Measurements from ENCODE around the gene GOLGA6L10.
"Not testable (repeated sequence)": the region's sequence is repeated elsewhere in the genome, so short reads cannot be mapped to it uniquely, and the experiment has no call there.

Gene GOLGA6L10

DNA sequence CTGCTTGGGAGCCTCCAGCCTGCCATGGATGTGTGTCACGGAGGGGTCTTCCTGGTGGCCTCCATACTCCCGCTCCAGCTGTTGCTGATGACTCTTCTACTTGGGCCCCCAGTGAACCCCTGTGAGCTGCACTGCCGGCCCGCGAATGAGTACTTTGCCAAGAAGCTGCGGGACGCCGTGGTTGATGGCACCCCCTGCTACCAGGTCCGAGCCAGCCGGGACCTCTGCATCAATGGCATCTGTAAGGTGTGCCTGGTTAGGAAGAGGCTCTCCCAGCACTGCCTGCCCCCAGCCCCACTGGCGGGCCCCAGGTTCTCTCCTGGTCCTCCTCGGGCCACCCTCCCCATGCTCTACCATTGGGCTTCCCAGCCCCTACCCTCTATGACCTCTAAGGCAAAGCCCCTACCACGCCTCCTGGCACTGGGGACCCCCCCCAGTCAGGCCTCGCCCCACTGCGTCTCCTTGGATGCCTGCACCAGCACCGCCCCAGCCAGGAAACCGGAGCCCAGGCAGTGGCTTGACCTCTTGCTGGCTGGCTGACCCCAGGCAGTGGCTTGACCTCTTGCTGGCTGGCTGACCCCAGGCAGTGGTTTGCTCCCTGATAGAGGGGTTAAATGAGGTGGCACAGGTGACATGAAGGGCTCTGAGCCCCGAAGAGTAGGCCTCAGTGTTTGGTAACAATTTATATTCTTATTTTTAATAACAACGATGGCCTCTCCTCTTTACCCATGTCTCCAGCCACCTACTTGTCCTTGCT lies 29.6 kb downstream of the GOLGA6L10 start:
- in situ Hi-C loops (cut with MboI; ENCODE audit: low sequenced_read_pairs), result not testable (repeated sequence)

DNA sequence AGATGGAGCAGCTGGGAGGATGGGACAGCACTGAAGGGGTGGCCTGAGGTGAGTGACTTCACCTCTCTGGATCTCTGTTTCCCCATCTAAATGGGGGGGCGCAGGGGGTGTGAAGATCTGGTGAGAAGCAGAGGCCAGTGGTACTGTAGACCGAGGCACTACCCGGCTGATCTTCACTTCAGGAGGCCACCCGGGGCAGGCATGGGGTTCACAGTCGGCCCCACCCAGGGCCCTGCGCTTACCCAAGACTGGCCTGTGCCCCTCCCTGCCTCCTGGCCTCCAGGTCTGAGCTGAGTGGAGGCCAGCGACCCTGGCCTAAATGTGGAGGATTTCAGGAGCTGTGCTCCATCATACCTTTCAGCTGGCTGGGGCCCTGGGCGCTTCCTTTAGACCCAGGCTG lies 31.0 kb downstream of the GOLGA6L10 start:
- in situ Hi-C loops (cut with MboI; ENCODE audit: low sequenced_read_pairs), result not testable (repeated sequence)

DNA sequence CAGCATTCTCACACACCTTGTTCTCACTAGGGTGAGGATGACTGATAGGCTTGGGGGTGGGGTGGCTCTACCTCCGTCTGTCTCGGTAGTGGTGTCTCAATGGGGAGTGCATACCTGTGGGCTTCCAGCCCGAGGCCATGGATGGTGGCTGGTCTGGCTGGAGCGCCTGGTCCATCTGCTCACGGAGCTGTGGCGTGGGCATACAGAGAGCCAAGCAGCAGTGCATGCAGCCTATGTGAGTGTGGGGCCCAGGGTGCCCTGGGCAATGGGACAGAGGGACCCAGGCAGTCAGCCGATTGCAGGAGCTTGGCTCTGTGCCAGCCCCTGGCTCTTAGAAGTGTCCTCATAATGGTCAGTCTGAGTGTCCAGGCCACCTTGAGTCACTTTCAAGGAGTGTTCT lies 31.8 kb downstream of the GOLGA6L10 start:
- in situ Hi-C loops (cut with MboI; ENCODE audit: low sequenced_read_pairs), result not testable (repeated sequence)

DNA sequence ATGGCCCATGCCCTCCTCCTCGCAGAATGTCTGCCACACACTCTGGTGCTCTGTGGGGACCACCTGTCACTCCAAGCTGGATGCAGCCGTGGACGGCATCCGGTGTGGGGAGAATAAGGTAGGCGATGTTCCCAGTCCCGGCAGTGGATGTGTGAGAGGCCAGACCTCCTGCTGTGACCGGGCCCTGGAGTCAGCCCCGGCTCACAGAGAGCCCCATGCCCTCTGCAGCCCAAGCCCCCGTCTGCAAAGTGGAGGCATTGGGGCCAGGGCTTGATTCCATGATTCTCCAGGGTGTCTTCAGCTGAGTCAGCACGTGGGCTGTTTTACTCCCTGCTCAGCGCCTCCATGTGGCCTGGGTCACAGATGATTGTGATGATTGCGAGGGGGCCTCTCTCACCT lies 32.2 kb downstream of the GOLGA6L10 start:
- in situ Hi-C loops (cut with MboI; ENCODE audit: low sequenced_read_pairs), result no loop called here

DNA sequence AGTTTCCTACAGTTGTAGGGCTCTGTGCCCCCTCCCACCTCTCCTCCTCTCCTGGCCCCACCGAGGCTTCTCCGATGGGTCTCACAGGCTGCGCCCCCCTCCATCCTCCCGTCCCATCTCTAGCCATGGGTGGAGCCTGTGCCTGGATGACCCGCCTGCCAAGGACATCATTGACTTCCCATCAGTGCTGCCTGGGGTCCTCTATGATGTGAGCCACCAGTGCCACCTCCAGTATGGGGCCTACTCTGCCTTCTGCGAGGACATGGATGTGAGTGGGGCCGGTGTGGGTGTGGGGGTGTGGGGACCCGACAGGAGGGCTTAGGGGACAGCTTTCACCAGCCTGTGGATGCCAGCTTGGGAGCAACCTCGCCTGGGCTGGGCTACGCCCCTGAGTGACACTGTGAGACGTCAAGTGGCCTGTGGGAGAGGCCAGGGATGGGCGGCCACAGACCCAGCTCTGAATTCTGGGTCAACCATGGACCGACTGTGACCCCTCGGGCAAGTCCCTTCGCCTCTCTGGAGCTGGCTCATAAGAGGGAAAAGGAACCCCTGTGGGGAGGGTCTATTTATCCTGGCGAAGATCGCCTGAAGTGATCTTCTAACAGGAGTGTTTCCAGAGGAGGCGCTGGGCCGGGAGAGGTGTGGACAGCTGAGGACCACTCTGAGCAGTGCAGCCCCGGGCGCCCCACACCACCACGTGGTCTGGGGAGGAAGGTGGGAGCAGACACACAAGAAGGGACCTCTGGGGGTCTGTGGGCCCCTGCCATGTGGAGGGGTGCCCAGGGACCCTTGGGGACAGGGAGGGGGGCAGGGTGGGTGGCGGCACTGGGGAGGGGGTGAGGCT lies 32.8 kb downstream of the GOLGA6L10 start:
- in situ Hi-C loops (cut with MboI; ENCODE audit: low sequenced_read_pairs), result not testable (repeated sequence)

DNA sequence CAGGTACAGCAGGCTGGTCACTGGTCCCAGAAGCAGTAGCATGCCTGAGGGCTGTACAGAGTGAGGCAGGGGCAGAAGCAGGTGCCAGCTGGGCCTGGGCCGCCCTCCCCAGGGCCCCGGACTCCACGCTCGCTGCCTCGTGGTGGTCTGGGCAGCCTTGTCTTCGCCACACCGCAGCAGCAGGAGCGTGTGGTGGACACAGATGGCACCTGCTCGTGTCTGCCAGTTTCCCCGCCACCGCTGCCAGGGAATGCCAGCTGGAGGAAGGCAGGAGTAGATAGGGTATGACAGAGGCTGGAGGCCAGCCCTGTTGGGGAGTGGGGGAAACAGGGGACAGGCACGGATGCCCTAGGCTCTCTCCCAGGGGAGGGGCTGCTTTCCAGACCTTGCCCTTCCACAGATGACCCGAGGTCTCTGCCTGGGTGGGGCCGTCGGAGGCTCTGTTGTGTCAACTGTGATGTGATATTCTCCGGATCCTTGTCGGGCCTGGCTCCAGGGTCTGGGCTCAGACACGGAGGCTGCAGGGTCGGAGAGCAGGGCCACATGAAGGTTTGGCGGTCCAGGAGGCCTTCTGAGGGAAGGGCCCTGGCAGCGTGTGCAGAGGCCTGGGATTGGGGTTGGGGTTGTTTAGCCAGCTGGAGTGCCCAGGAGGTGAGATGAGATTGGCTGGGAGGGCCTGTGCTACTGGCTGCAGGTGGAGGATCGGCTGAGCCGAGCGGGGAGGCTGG lies 33.6 kb downstream of the GOLGA6L10 start:
- in situ Hi-C loops (cut with MboI; ENCODE audit: low sequenced_read_pairs), result no loop called here

DNA sequence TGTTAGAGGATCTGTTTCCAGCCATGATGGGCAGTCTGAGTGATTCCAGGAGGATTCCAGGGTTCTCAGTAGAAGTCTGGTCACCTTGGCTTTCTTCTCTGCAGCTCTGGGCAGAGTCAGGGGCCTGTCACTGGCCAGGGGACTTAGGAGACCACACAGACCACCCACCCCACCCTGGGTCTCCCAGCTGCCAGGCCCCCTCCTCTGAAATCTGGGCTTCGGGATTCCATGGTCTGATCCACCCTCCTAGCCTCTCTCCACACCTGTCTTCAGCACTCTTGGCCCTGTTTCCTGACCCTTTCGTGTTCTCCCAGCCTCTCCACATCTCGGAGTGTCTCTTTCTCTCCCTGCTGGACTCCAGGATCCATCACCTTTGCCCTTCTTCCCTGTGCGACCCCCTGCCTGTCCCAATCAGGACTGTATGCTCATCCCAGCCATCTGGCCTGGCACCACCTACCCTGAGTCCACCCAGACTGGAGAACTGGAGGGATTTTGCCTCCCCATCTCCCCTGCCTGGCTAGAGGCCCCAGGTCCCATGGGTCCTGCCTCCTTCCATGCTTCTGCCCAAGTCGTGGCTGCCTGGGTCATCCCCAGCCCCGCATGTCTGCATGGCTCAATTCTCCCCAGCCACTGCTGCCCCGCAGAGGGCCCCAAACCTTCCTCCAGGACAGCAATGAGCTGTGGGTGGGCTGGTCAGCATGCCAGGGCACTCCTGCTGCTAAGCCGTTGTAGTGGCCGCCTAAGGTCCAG lies 34.3 kb downstream of the GOLGA6L10 start:
- in situ Hi-C loops (cut with MboI; ENCODE audit: low sequenced_read_pairs), result no loop called here

DNA sequence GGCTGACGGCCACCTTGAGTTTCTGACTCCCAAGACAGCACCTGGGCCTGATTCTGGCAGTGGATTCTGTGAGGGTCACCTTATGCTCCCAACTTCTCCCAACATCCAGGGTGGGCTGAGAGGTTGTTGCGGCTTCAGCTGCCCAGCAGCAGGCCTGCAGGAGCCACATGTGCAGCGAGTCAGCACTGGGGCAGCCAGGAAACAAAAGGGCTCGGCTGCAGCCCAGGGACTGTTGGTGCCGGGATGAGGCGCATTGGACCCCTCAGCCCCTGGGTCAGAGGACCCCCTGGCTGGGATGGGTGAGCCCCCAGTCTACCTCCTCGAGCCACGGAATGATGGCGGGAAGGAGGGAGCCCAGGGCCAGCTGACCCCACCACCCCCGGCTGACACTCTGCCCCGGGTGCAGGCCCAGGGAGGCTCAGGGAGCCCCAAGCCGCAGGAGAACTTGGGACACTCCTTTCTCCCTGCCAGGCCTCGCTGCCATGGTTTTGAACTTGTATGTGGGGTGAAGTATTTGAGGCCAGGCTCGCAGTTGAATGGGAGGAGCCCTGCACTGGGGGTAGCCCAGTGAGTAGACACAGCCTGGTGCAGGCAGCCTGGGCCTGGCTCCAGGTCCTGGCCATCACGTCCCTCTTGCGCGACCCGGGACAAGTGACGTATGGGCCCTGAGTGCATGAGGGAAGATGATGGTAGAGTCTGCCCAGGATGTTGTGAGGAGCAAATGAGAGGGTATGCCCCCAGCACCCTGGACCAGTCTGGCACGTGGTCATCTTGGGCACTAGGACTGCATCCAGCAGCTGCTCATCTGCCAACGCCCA lies 35.1 kb downstream of the GOLGA6L10 start:
- in situ Hi-C loops (cut with MboI; ENCODE audit: low sequenced_read_pairs), result not testable (repeated sequence)

DNA sequence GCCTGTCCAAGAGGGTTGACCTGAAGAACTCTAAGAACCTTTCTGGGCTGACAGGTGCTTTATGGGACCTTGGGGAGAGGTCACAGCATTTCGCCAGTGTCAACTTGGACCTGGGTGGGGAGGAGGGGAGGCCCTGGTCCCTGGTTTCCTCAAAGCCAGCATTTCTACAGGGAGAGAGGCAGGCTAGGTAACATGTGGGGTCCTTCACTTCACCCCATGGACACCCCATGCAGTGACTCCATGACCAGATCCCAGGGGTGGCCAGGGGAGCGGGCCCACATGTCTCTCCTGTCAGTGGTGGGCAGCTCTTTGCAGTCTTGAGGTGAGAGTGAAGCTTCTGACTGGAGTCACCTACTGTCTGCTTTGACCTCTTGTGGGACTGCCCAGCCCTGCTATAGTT lies 35.8 kb downstream of the GOLGA6L10 start:
- in situ Hi-C loops (cut with MboI; ENCODE audit: low sequenced_read_pairs), result no loop called here

DNA sequence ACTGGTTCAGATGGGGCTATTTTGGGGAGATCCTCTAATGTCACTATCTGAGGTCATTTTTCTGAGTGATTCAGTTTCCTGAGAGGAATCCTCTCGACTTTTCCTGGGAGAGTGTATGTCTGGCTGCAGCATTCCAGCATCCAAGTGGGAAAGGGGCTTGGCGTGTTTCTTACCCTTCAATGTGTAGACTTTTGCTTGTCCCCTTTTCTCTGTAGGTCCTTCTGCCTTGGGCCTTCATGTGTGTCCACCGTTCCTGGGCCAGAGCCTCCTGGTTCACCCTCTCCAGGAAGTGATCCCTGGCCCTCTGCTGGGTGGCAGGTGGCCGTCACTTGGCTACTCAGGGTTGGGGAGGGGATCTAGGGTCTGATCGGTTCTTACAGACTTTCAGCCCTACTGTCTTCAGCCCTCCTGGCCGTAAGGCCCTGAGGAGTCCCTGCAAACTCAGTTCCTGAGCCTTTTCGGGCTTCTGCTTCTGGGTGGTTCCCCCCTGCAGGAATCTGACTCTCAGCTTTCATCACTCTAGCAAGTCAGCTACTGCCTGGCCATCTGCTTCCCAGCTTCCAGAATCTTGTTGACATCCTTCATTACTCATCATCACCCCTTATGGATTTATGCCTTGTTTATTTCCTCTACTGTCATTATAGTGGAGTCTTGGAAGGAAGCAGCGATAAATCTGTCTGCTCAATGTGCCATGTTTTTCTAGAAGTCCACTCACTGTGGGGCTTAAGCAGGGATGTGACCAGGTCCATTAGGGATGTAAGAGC lies 36.5 kb downstream of the GOLGA6L10 start:
- in situ Hi-C loops (cut with MboI; ENCODE audit: low sequenced_read_pairs), result no loop called here

DNA sequence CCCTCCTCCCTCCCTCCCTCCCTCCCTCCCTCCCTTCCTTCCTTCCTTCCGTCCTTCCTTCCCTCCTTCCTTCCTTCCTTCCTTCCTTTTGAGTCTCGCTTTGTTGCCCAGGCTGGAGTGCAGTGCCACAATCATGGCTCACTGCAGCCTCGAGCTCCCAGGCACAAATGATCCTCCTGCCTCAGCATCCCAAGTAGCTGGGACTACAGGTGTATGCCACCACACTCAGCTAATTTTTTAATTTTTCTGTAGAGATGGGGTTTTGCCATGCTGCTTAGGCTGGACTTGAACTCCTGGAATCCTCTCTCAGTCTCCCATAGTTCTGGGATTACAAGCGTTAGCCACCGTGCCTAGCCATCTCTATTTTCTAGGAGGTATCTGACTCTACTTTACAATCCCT lies 38.0 kb downstream of the GOLGA6L10 start:
- in situ Hi-C loops (cut with MboI; ENCODE audit: low sequenced_read_pairs), result not testable (repeated sequence)

DNA sequence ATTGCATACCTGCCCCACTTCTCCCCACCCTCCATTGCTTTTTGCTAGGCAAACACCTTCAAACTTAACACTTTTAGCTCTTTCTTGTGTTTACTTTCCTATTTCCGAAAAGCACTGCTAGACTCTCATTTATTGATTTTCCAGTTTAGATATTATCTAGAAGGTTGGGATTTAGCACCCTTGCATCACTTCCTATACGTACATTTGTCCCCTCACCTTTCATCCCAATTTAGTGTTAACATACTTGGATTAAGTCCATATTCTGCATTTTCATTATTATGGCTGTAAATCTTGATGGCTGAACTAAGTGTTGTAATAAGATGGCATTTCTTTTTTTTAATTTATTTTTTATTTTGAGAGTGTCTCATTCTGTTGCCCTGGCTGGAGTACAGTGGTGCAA lies 39.5 kb downstream of the GOLGA6L10 start:
- in situ Hi-C loops (cut with MboI; ENCODE audit: low sequenced_read_pairs), result no loop called here

DNA sequence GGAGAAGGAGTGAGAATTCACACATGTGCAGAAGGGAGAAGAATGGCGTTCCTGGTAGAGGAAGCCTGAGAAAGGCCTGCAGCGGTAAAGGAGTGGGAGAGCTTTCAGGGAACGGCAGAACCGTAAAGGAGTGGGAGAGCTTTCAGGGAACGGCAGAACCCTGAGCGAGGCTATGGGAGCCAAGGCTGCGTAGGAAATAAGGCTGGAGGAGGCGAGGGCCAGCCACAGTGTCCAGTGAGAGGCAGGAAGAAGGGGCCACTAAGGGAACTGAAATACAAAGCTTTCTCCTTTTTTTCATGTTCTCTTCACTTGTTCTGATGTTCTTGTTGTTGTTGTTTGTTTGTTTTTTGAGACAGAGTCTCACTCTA lies 41.6 kb downstream of the GOLGA6L10 start:
- in situ Hi-C loops (cut with MboI; ENCODE audit: low sequenced_read_pairs), result no loop called here

DNA sequence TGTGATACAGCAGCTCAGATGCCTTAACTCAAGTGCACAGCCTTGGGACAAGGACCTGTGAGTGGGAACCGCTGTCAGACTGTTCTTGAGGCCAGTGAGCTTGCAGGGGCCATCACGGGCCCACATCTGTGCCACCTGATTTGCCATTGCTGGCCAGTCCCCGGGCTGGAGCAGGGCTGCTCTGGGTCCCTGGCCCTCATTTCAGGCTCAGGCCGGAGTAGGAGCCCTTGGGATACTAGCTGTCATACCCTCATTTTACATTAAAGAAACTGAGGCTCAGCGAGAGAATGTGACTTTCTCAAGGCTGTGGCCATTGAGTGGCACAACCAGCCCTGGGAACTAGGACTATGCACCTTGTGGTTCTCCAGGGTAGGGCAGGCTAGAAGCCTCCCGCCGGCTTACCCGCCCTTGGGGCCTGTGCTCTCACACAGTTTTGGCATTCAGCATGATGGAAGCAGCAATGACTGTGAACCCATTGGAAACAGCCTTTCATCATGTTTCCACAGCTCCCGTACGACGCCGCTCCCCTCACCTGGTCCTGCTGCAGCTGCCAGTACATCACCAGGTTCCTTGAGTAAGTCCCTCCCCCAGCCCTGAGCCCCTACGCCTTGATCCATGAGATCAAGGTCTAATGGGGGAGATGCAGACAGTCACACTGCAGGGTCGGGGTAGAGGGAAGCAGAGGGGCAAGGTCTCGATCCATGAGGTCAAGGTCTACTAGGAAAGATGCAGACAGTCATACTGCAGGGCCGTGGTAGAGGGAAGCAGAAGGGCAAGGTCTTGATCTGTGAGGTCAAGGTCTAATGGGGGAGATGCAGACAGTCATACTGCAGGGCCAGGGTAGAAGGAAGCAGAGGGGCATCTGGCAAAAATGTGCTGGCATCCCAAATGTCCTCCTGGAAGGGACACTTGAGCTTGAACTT lies 42.2 kb downstream of the GOLGA6L10 start:
- in situ Hi-C loops (cut with MboI; ENCODE audit: low sequenced_read_pairs), result no loop called here

DNA sequence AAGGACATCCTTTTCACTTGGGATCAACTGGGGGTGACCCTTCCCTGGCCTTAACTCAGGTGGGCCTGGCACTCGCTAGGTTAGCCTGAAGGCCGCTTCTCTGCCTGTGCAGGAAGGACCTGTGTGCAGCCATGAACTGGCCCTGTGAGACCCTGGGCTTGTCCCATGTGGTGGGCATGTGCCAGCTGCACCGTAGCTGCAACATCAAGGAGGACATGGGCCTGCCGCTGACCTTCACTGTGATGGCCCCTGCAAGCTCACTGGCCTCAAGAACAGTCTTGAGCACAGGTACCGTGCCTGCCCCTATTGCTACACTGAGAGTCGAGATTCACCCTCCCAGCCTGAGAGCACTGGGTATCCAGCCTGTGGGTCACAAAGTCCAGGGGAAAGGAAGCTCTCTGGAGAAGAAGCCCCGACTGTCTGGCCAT lies 43.6 kb downstream of the GOLGA6L10 start:
- in situ Hi-C loops (cut with MboI; ENCODE audit: low sequenced_read_pairs), result no loop called here

DNA sequence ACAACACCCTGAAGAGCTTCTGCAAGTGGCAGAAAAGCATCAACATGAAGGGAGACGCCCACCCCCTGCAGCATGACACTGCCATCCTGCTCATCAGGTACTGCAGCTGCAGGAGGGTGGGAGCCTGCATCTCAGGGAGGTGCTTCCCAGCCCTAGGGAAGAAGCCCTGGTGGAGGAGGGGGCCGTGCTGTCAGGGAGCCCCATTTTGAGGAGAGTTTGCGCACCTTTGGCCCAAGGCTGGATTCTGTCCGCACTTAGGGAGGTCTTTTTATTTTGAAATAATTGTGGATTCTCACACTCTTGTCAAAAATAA lies 44.5 kb downstream of the GOLGA6L10 start:
- in situ Hi-C loops (cut with MboI; ENCODE audit: low sequenced_read_pairs), result no loop called here

DNA sequence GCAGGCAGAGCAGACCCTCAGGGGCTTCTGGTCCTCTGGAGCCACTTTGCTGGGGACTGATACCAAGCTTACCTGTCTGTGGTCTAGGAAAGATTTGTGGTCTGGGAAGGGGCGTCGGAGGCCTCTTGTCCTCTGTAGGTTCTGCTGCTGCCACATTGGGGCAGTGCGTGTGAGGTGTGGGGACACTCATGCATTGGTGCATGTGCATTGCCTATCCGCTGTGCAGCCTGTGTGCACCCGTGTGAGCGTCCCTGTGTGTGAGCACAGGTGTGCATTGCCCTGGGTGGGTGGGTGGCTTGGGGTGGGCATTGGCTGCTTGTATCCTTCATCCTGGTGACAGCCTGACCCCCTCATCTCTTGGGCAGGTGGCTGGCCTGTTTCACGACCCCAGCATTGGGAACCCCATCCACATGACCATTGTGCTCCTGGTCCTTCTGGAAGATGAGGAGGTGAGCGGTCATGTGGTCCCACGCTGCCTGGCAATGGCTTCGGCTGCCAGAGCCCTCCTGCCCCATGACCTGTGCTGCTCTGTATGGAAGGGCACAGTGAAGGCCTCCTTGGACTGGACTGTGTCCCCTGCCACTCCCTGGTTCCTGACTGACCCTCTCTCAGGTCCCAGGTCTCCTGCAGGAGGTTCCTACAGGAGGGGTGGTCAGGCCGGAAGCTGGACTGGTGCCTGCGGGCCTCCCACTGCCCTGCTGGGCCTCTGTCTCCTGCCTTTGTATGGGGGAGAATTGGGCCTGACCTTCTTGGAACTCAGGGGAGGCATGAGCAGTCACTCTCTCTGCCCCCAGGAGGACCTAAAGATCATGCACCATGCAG lies 45.1 kb downstream of the GOLGA6L10 start:
- in situ Hi-C loops (cut with MboI; ENCODE audit: low sequenced_read_pairs), result no loop called here
